PFSK-1 (cell line): Measurements from ENCODE around the gene METTL8.

ENCODE experiments used
- FOXP2 ChIP-seq: optimal IDR thresholded peaks from 2 replicates; pipeline ENCODE3; 2011; ENCODE audit warnings: borderline replicate concordance, control low read depth, inconsistent platforms; ENCODE audit not compliant: insufficient read depth; ENCODE audit errors: extremely low read length, extremely low read depth
- POLR2AphosphoS5 ChIP-seq: IDR thresholded peaks from 2 replicates; pipeline ENCODE4 v1.6.1; 2012; ENCODE audit warnings: low read depth, mild to moderate bottlenecking, control low read depth, low read length, moderate library complexity
- SIN3A ChIP-seq: IDR thresholded peaks from 2 replicates; pipeline ENCODE4 v1.6.1; 2012; ENCODE audit warnings: mild to moderate bottlenecking, low read length, moderate library complexity, borderline replicate concordance; ENCODE audit not compliant: insufficient read depth
- TAF1 ChIP-seq: IDR thresholded peaks from 2 replicates; pipeline ENCODE4 v1.6.1; 2012; ENCODE audit warnings: low read length, control low read depth, borderline replicate concordance; ENCODE audit not compliant: insufficient read depth
- TF ChIP-seq, protein P1 (sequence below), 2 experiments: IDR thresholded peaks; 2 replicates each; pipeline versions ENCODE4 v1.6.1 to v1.8.0; 2011 to 2012; ENCODE audit warnings: low read depth in 2 of 2, low read length in 2 of 2, control low read depth in 1 of 2, inconsistent platforms in 1 of 2, mild to moderate bottlenecking in 1 of 2, moderate library complexity in 1 of 2; ENCODE audit not compliant: insufficient read depth in 1 of 2

DNA sequence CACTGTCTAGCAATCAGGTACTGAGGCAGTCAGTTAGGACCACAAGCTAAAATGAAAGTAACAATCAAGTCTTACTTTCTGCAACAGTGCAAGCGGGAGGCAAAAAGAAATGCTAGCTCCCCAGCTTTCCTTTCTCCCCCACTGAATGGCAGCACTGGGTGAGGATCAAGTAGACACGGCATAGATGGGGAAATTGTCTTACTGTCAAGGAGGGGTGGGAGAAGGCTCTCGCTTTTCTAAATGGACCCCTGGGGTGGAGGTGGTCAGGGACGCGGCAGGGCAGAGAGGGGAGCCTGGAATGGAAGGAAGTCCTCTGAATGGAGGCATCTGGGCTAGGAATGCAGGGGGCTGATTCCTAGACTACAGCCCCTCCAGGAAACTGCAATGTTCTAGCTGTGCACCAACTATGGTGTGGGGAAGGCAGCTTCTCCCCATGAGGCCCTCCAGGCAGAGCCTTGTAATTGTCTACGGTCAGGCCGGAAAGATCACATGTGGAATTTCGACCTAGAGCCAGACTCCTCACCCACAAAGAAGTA, 24.3 kb downstream of the METTL8 start:
- TF ChIP-seq POLR2AphosphoS5 (no peak), TAF1 (no peak), SIN3A (no peak), FOXP2 (no peak)
- TF ChIP-seq, protein P1, sequence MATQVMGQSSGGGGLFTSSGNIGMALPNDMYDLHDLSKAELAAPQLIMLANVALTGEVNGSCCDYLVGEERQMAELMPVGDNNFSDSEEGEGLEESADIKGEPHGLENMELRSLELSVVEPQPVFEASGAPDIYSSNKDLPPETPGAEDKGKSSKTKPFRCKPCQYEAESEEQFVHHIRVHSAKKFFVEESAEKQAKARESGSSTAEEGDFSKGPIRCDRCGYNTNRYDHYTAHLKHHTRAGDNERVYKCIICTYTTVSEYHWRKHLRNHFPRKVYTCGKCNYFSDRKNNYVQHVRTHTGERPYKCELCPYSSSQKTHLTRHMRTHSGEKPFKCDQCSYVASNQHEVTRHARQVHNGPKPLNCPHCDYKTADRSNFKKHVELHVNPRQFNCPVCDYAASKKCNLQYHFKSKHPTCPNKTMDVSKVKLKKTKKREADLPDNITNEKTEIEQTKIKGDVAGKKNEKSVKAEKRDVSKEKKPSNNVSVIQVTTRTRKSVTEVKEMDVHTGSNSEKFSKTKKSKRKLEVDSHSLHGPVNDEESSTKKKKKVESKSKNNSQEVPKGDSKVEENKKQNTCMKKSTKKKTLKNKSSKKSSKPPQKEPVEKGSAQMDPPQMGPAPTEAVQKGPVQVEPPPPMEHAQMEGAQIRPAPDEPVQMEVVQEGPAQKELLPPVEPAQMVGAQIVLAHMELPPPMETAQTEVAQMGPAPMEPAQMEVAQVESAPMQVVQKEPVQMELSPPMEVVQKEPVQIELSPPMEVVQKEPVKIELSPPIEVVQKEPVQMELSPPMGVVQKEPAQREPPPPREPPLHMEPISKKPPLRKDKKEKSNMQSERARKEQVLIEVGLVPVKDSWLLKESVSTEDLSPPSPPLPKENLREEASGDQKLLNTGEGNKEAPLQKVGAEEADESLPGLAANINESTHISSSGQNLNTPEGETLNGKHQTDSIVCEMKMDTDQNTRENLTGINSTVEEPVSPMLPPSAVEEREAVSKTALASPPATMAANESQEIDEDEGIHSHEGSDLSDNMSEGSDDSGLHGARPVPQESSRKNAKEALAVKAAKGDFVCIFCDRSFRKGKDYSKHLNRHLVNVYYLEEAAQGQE (IDR thresholded peaks at IDR 0.05; ENCODE audit: insufficient read depth in 1 of 2, low read depth in 2 of 2, low read length in 2 of 2), result no peak
